WTC11 (cell line): ENCODE measurements around the gene TPM2. TPM values are rescaled to one million over a fixed set of nuclear protein-coding genes. Genes with fewer than 3 reads are reported as not detected.

ENCODE experiments used
- CDX4 ChIP-seq: fragments of 250-450 bp; sonication (Bioruptor Pico); IDR thresholded peaks from 2 replicates; pipeline ENCODE4 v1.9.0; 2021; ENCODE audit warnings: moderate library complexity, mild to moderate bottlenecking, inconsistent platforms, borderline replicate concordance
- E2F1 ChIP-seq: sonication (generic); formaldehyde crosslinking; IDR thresholded peaks from 2 replicates; pipeline ENCODE4 v1.8.0; 2022; ENCODE audit warnings: mild to moderate bottlenecking, missing genetic modification reagents
- ELF4 ChIP-seq: sonication (generic); formaldehyde crosslinking; IDR thresholded peaks from 2 replicates; pipeline ENCODE4 v1.8.1; 2022; ENCODE audit warnings: low read depth, mild to moderate bottlenecking, moderate library complexity, missing genetic modification reagents
- FOXK1 ChIP-seq: sonication (generic); formaldehyde crosslinking; IDR thresholded peaks from 2 replicates; pipeline ENCODE4 v1.8.0; 2022; ENCODE audit warnings: mild to moderate bottlenecking, moderate library complexity, missing genetic modification reagents
- GRHL2 ChIP-seq: fragments of 250-450 bp; sonication (Bioruptor Pico); IDR thresholded peaks from 2 replicates; pipeline ENCODE4 v1.8.0; 2022; ENCODE audit warnings: mild to moderate bottlenecking, moderate library complexity; ENCODE audit not compliant: insufficient replicate concordance, severe bottlenecking
- NR1H2 ChIP-seq: sonication (generic); formaldehyde crosslinking; IDR thresholded peaks from 2 replicates; pipeline ENCODE4 v1.9.0; 2021; ENCODE audit warnings: mild to moderate bottlenecking, moderate library complexity, missing genetic modification reagents
- NR3C1 ChIP-seq: sonication (generic); formaldehyde crosslinking; conservative IDR thresholded peaks from 2 replicates; pipeline ENCODE4 v1.8.1; 2023; ENCODE audit warnings: low read depth, mild to moderate bottlenecking, missing genetic modification reagents
- RELA ChIP-seq: sonication (generic); formaldehyde crosslinking; IDR thresholded peaks from 2 replicates; pipeline ENCODE4 v1.8.1; 2022; ENCODE audit warnings: missing genetic modification reagents, mild to moderate bottlenecking, borderline replicate concordance
- SOX15 ChIP-seq: fragments of 250-450 bp; sonication (Bioruptor Pico); IDR thresholded peaks from 2 replicates; pipeline ENCODE4 v1.9.0; 2021; ENCODE audit warnings: mild to moderate bottlenecking
- SP1 ChIP-seq: sonication (generic); formaldehyde crosslinking; conservative IDR thresholded peaks from 2 replicates; pipeline ENCODE4 v1.8.1; 2022; ENCODE audit warnings: missing genetic modification reagents
- ZNF281 ChIP-seq: sonication (generic); formaldehyde crosslinking; IDR thresholded peaks from 2 replicates; pipeline ENCODE4 v1.8.0; 2023; ENCODE audit warnings: mild to moderate bottlenecking, missing genetic modification reagents
- total RNA-seq: library from RNA; stranded (reverse); gene quantifications from 3 replicates; pipeline ENCODE4 v1.2.3, GENCODE V29; 2021
- TF ChIP-seq, protein P1 (sequence below): sonication (generic); formaldehyde crosslinking; IDR thresholded peaks from 2 replicates; pipeline ENCODE4 v1.8.1; 2022; ENCODE audit warnings: mild to moderate bottlenecking, moderate library complexity, missing genetic modification reagents
- TF ChIP-seq, protein P2 (sequence below): fragments of 200-600 bp; IDR thresholded peaks from 2 replicates; pipeline ENCODE4 v1.8.0; 2022; ENCODE audit warnings: antibody characterized with exemption
- TF ChIP-seq, protein P3 (sequence below): sonication (generic); formaldehyde crosslinking; IDR thresholded peaks from 2 replicates; pipeline ENCODE4 v1.8.1; 2023; ENCODE audit warnings: mild to moderate bottlenecking, missing genetic modification reagents
- TF ChIP-seq, protein P4 (sequence below): fragments of 250-450 bp; sonication (Bioruptor Pico); conservative IDR thresholded peaks from 2 replicates; pipeline ENCODE4 v1.9.0; 2021; ENCODE audit warnings: mild to moderate bottlenecking

The TPM2 gene
- total RNA-seq, 1 experiment from 2014 or later = 146 TPM

DNA sequence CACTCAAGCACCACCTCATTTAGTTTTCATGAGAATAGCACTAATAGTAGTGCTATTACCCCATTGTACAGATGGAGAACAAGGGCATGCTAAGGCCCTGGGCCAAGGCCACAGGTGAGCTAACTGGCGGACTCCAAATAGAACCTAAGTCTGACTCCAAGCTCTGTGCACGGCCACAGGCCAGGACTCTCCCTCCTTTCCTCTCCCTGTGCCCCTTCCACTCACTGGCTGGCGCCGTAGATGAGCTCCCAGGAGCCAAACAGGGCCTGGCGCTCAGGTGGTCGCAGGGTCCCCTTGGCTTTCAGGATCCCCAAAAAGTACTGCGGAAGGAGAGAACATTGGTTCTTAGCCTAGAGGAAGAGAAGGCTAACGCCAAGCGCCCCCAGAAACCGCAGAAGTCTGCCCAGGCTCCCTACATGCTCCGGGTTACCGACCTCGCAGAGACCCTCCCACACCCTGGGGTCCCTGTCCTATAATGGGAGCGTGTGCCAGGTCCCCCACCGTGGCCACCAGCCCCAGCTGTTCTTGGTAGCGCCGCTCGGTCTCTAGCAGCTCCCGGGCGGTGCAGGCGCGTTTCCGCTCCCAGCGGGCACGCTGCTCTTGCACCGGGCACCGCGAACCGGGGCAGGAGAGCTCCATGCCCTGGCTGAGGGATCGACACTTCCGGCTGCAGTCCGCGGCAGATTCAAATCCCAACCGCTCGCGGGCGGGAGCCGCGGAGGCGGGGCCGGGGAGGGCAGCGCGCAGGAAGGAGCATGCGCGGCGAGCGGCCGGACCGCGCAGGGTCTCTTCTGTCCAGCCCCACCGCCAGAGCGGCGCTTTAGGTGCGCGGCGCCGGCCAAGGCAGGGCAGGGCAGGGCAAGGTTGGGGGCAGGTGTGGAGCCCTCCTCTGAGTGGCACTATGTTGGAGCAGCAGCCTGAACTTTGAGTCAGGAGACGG is 24.9 kb downstream of the TPM2 start, which contains the start of gene ARHGEF39 (continued):
- TF ChIP-seq ZNF281 (peak; percentile 67; the same call in 1 of the 2 replicates), ELF4 (peak; percentile 45; the same call in 1 of the 2 replicates), NR1H2 (CRISPR knock-in tag) (no peak), E2F1 (CRISPR knock-in tag) (peak; percentile 90), SOX15 (CRISPR knock-in tag) (no peak), RELA (CRISPR knock-in tag) (peak; percentile 83; the same call in 1 of the 2 replicates), NR3C1 (CRISPR knock-in tag) (0 out of 2 replicates have a peak, but pooled peaks have one; percentile 62), FOXK1 (CRISPR knock-in tag) (peak; percentile 64; the same call in 1 of the 2 replicates), SP1 (CRISPR knock-in tag) (peak; percentile 79), CDX4 (CRISPR knock-in tag) (no peak), GRHL2 (no peak)
- TF ChIP-seq, protein P1, sequence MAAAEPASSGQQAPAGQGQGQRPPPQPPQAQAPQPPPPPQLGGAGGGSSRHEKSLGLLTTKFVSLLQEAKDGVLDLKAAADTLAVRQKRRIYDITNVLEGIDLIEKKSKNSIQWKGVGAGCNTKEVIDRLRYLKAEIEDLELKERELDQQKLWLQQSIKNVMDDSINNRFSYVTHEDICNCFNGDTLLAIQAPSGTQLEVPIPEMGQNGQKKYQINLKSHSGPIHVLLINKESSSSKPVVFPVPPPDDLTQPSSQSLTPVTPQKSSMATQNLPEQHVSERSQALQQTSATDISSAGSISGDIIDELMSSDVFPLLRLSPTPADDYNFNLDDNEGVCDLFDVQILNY = peak; percentile 97
- TF ChIP-seq, protein P2, sequence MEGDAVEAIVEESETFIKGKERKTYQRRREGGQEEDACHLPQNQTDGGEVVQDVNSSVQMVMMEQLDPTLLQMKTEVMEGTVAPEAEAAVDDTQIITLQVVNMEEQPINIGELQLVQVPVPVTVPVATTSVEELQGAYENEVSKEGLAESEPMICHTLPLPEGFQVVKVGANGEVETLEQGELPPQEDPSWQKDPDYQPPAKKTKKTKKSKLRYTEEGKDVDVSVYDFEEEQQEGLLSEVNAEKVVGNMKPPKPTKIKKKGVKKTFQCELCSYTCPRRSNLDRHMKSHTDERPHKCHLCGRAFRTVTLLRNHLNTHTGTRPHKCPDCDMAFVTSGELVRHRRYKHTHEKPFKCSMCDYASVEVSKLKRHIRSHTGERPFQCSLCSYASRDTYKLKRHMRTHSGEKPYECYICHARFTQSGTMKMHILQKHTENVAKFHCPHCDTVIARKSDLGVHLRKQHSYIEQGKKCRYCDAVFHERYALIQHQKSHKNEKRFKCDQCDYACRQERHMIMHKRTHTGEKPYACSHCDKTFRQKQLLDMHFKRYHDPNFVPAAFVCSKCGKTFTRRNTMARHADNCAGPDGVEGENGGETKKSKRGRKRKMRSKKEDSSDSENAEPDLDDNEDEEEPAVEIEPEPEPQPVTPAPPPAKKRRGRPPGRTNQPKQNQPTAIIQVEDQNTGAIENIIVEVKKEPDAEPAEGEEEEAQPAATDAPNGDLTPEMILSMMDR = no peak
- TF ChIP-seq, protein P3, sequence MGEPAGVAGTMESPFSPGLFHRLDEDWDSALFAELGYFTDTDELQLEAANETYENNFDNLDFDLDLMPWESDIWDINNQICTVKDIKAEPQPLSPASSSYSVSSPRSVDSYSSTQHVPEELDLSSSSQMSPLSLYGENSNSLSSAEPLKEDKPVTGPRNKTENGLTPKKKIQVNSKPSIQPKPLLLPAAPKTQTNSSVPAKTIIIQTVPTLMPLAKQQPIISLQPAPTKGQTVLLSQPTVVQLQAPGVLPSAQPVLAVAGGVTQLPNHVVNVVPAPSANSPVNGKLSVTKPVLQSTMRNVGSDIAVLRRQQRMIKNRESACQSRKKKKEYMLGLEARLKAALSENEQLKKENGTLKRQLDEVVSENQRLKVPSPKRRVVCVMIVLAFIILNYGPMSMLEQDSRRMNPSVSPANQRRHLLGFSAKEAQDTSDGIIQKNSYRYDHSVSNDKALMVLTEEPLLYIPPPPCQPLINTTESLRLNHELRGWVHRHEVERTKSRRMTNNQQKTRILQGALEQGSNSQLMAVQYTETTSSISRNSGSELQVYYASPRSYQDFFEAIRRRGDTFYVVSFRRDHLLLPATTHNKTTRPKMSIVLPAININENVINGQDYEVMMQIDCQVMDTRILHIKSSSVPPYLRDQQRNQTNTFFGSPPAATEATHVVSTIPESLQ (CRISPR knock-in tag) = 0 out of 2 replicates have a peak, but pooled peaks have one; percentile 31
- TF ChIP-seq, protein P4, sequence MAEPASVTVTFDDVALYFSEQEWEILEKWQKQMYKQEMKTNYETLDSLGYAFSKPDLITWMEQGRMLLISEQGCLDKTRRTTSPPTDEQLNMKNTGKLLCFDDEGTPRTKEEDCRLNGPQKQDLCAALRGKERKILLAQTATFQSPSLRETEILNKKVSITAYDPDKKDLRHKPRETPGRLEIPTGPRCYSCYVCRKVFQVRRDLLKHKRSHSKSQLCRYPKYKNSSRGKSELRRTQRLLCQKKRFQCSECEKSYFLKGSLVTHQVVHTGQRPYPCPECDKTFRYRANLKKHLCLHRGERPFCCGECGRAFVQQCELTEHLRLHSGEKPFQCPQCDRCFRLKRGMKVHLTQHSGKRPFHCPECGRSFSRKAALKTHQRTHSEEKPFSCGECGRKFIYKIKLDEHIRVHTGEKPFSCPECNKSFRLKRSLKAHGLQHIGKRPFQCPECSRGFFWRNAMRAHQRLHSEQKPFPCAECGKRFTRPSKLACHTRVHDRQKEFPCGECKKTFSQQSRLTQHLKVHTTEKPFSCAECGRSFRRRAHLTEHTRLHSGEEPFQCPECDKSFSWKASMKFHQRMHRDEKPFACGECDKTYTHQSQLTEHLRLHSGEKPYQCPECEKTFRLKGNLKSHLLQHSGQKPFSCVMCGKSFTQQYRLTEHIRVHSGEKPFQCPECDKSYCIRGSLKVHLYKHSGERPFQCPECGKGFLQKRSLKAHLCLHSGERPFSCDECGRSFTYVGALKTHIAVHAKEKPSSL (CRISPR knock-in tag) = no peak
